Measurements from ENCODE around the gene CFAP73.
A peak's percentile ranks its signal among the peaks of the same experiment; 100 is the strongest.

Gene CFAP73

DNA sequence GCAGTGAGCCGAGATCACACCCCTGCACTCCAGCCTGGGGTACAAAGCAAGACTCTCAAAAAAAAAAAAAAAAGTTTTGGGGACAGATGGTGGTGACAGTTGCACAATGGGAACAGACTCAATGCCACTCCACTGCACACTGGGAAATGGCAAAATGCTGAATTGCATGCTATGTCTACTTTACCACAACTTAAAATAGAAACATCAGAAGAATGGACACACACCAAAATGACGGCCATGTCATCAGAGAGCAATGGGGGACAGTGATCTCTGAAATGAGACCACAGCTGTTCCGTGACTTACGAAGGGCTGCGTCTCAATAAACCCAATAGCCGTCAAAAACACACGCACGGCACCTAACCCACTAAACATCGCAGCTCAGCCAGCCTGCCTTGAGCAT lies 22.0 kb downstream of the CFAP73 start:
- TF ChIP-seq, protein P1, sequence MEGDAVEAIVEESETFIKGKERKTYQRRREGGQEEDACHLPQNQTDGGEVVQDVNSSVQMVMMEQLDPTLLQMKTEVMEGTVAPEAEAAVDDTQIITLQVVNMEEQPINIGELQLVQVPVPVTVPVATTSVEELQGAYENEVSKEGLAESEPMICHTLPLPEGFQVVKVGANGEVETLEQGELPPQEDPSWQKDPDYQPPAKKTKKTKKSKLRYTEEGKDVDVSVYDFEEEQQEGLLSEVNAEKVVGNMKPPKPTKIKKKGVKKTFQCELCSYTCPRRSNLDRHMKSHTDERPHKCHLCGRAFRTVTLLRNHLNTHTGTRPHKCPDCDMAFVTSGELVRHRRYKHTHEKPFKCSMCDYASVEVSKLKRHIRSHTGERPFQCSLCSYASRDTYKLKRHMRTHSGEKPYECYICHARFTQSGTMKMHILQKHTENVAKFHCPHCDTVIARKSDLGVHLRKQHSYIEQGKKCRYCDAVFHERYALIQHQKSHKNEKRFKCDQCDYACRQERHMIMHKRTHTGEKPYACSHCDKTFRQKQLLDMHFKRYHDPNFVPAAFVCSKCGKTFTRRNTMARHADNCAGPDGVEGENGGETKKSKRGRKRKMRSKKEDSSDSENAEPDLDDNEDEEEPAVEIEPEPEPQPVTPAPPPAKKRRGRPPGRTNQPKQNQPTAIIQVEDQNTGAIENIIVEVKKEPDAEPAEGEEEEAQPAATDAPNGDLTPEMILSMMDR (IDR thresholded peaks at IDR 0.05; ENCODE audit: low read depth, low read length, missing control alignments): no peak
- no peak for DNase-seq (ENCODE audit: extremely low read depth, low read depth)
- no peak overlapping the region for H3K4me3 ChIP-seq (replicated peaks; ENCODE audit: low read depth, low read length)

GRCh38 chr12:113172185-113172584 lies 22.7 kb downstream of the CFAP73 start:
- TF ChIP-seq, protein P1 (IDR thresholded peaks at IDR 0.05; ENCODE audit: low read depth, low read length, missing control alignments): no peak
- no peak for DNase-seq (ENCODE audit: extremely low read depth, low read depth)
- no peak overlapping the region for H3K4me3 ChIP-seq (replicated peaks; ENCODE audit: low read depth, low read length)

- TF ChIP-seq, protein P1 (IDR thresholded peaks at IDR 0.05; ENCODE audit: low read depth, low read length, missing control alignments): no peak
- H3K4me3 ChIP-seq (replicated peaks; ENCODE audit: low read depth, low read length): no peak overlapping the region
- DNase-seq (ENCODE audit: extremely low read depth, low read depth): no peak
Observed at GRCh38 chr12:113173081-113173698, 23.7 kb downstream of the CFAP73 start.

GRCh38 chr12:113174461-113175384 lies 25.2 kb downstream of the CFAP73 start:
- H3K4me3 ChIP-seq (replicated peaks; ENCODE audit: low read depth, low read length): no peak overlapping the region
- TF ChIP-seq, protein P1 (IDR thresholded peaks at IDR 0.05; ENCODE audit: low read depth, low read length, missing control alignments): peak; percentile 99
- DNase-seq (ENCODE audit: extremely low read depth, low read depth): no peak

- DNase-seq (ENCODE audit: extremely low read depth, low read depth): no peak
- TF ChIP-seq, protein P1 (IDR thresholded peaks at IDR 0.05; ENCODE audit: low read depth, low read length, missing control alignments): no peak
- H3K4me3 ChIP-seq (replicated peaks; ENCODE audit: low read depth, low read length): no peak overlapping the region
Observed at GRCh38 chr12:113179023-113179422, 29.5 kb downstream of the CFAP73 start.

DNA sequence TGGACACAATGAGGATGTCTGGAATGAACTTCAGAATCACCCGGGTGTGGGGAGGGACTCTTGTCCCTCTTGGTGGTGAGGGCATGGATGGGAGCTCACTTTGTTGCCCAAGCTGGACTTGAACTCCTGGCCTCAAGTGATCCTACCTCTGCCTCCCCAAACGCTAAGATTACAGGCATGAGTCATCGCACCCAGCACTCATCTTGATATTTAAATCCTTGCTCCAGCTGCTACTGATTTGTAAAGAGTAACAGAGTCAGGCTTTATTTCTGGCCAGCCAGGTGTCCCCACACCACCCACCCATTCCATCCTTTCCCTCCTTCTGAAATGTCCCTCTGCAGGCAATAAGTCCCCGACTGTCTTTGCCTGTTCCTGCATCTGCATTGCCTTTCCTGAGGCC lies 30.8 kb downstream of the CFAP73 start:
- no peak overlapping the region for H3K4me3 ChIP-seq (replicated peaks; ENCODE audit: low read depth, low read length)
- TF ChIP-seq, protein P1 (IDR thresholded peaks at IDR 0.05; ENCODE audit: low read depth, low read length, missing control alignments): no peak
- DNase-seq (ENCODE audit: extremely low read depth, low read depth): no peak

Measured in HFF-Myc (cell line).